Measurements from ENCODE around the gene TIMP3.

- no peak for TF ChIP-seq POLR2A (IDR thresholded peaks at IDR 0.05)
- TF ChIP-seq CTCF (IDR thresholded peaks at IDR 0.05), result no peak
- TF ChIP-seq POLR2AphosphoS5 (IDR thresholded peaks at IDR 0.05), result peak in 1 of 3 donors; percentile 11
- TF ChIP-seq EP300 (IDR thresholded peaks at IDR 0.05), result no peak
Observed at GRCh38 chr22:32800158-32800882, 1.2 kb upstream of the TIMP3 start.

All from stomach (tissue), 4 donors.